ENCODE results near the gene EFR3B.

The EFR3B gene

GRCh38 chr2:25078170-25079049 is 36.5 kb downstream of the EFR3B start:
- no peaks in the 10 kb centered on the region for H3K36me3 ChIP-seq
- peaks cover 33% of the 10 kb centered on the region for H3K27me3 ChIP-seq
- TF ChIP-seq, protein P1, sequence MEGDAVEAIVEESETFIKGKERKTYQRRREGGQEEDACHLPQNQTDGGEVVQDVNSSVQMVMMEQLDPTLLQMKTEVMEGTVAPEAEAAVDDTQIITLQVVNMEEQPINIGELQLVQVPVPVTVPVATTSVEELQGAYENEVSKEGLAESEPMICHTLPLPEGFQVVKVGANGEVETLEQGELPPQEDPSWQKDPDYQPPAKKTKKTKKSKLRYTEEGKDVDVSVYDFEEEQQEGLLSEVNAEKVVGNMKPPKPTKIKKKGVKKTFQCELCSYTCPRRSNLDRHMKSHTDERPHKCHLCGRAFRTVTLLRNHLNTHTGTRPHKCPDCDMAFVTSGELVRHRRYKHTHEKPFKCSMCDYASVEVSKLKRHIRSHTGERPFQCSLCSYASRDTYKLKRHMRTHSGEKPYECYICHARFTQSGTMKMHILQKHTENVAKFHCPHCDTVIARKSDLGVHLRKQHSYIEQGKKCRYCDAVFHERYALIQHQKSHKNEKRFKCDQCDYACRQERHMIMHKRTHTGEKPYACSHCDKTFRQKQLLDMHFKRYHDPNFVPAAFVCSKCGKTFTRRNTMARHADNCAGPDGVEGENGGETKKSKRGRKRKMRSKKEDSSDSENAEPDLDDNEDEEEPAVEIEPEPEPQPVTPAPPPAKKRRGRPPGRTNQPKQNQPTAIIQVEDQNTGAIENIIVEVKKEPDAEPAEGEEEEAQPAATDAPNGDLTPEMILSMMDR (IDR thresholded peaks at IDR 0.05), result no peak
- peaks cover 0 to 7% of the 10 kb centered on the region in 2 experiments for H3K4me1 ChIP-seq (ENCODE audit: control insufficient read depth in 1 of 2, insufficient read depth in 1 of 2, low read depth in 1 of 2, low read length in 1 of 2)
- no peaks in the 10 kb centered on the region for H3K9me3 ChIP-seq
- H3K27ac ChIP-seq, result no peak overlapping the region
- no peak overlapping the region for H3K4me3 ChIP-seq (ENCODE audit: low read depth in 1 of 2, low read length in 1 of 2)

DNA sequence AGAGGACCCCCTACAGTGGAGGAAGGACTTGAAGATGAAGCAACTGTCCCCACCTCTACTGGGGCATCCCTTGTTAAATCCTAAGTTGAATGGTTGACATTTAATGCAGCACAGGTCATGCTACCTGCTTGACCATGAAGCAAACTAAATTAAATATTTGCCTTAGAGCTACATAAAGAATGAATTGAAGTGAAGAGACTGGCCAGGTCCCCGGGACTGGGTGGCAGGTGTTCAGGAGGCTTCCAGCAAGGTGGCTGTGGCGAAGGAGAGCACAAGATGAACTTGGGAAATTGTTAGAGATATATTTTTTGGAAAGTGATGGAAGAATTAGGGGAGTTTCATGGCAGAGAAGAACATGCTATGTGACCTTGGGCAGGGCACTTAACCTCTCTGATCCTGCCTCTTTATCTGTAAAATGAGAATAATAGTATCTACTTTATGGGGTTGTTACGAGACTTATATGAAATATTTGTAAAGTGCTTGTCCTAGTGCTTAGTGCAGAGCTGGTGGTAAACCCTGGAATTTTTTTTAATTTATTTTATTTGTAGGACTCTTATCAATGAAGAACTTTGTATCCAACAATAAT is 37.3 kb downstream of the EFR3B start:
- Histone ChIP-seq H3K4me1 (ENCODE audit: control insufficient read depth in 1 of 2, insufficient read depth in 1 of 2, low read depth in 1 of 2, low read length in 1 of 2) (peaks cover 0 to 7% of the 10 kb centered on the region in 2 experiments), H3K27ac (no peak overlapping the region), H3K36me3 (no peaks in the 10 kb centered on the region), H3K9me3 (no peaks in the 10 kb centered on the region), H3K4me3 (ENCODE audit: low read depth in 1 of 2, low read length in 1 of 2) (no peak overlapping the region), H3K27me3 (peaks cover 33% of the 10 kb centered on the region)
- TF ChIP-seq, protein P1 (IDR thresholded peaks at IDR 0.05), result no peak

DNA sequence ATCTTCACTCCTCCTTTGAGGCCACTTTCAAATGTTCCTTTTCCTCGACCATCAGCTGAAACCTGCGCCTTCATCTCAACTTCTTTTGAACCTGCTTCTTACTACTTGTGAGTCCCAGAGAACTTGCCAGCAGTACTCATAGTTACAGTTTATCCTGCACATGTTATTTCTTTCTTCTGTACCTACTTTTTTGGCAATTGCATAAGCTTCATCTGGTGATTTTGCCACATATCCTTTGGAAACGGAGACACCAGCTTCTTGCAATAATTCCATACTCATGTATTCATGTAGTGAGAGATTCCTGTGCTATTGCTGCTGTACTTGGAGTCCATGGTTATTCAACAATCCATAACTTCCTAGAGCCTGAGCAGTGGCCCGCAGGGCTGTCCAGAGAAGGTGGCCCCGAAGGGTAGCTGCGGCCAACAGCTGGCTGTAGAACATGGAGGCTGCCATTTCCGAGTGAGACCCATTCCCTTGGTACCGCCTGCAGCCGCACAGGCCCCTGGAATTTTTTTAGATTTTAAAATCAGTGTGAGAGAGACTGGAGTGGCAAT is 39.4 kb downstream of the EFR3B start:
- Histone ChIP-seq H3K9me3 (no peaks in the 10 kb centered on the region), H3K27me3 (peaks cover 23% of the 10 kb centered on the region), H3K36me3 (no peaks in the 10 kb centered on the region), H3K4me1 (ENCODE audit: control insufficient read depth in 1 of 2, insufficient read depth in 1 of 2, low read depth in 1 of 2, low read length in 1 of 2) (peaks cover 0 to 7% of the 10 kb centered on the region in 2 experiments), H3K27ac (no peak overlapping the region), H3K4me3 (ENCODE audit: low read depth in 1 of 2, low read length in 1 of 2) (no peak overlapping the region)
- TF ChIP-seq, protein P1 (IDR thresholded peaks at IDR 0.05), result no peak

GRCh38 chr2:25082002-25082622 is 40.2 kb downstream of the EFR3B start:
- no peak overlapping the region for H3K27ac ChIP-seq
- no peaks in the 10 kb centered on the region for H3K9me3 ChIP-seq
- H3K27me3 ChIP-seq, result peaks cover 16% of the 10 kb centered on the region
- peaks cover 0 to 7% of the 10 kb centered on the region in 2 experiments for H3K4me1 ChIP-seq (ENCODE audit: control insufficient read depth in 1 of 2, insufficient read depth in 1 of 2, low read depth in 1 of 2, low read length in 1 of 2)
- no peak overlapping the region for H3K4me3 ChIP-seq (ENCODE audit: low read depth in 1 of 2, low read length in 1 of 2)
- TF ChIP-seq, protein P1 (IDR thresholded peaks at IDR 0.05), result no peak
- H3K36me3 ChIP-seq, result no peaks in the 10 kb centered on the region

- TF ChIP-seq, protein P1 (IDR thresholded peaks at IDR 0.05), result no peak
- no peaks in the 10 kb centered on the region for H3K27me3 ChIP-seq
These were observed 44.1 kb downstream of the EFR3B start for GRCh38 chr2:25085761-25086560.

More at GRCh38 chr2:25085761-25086560, 44.1 kb downstream of the EFR3B start:
- Histone ChIP-seq H3K27ac (no peak overlapping the region), H3K4me3 (ENCODE audit: low read depth in 1 of 2, low read length in 1 of 2) (no peak overlapping the region), H3K9me3 (no peaks in the 10 kb centered on the region), H3K4me1 (ENCODE audit: control insufficient read depth in 1 of 2, insufficient read depth in 1 of 2, low read depth in 1 of 2, low read length in 1 of 2) (peaks cover 0 to 6% of the 10 kb centered on the region in 2 experiments), H3K36me3 (no peaks in the 10 kb centered on the region)

Data from neutrophil (primary cell).